CD4-positive, alpha-beta T cell treated with Interferon gamma for 1 hour (primary cell): ENCODE results near the gene AFDN.
"Not testable (repeated sequence)": the region's sequence is repeated elsewhere in the genome, so short reads cannot be mapped to it uniquely, and the experiment has no call there.

Experiments
- DNase-seq: peaks from one replicate; pipeline ENCODE4 v3.0.0-alpha.2; 2020

AFDN gene

GRCh38 chr6:167956983-167957492 is 130.3 kb downstream of the AFDN start:
- DNase-seq: no peak

GRCh38 chr6:167957626-167958025 is 130.9 kb downstream of the AFDN start:
- DNase-seq: no peak

GRCh38 chr6:167960579-167960978 is 133.9 kb downstream of the AFDN start:
- DNase-seq: no peak

GRCh38 chr6:167962711-167963110 is 136.0 kb downstream of the AFDN start:
- DNase-seq: no peak

- no peak for DNase-seq
Observed at GRCh38 chr6:167963589-167964057, 136.9 kb downstream of the AFDN start.

- DNase-seq: no peak
Observed at GRCh38 chr6:167965592-167966539, 139.2 kb downstream of the AFDN start.

- no peak for DNase-seq
Observed at GRCh38 chr6:167966540-167966905, 139.8 kb downstream of the AFDN start.

- no peak for DNase-seq
Observed at GRCh38 chr6:167968091-167968490, 141.4 kb downstream of the AFDN start.

GRCh38 chr6:167970230-167970629 is 143.5 kb downstream of the AFDN start:
- DNase-seq: no peak

GRCh38 chr6:167972193-167972592 is 145.5 kb downstream of the AFDN start:
- no peak for DNase-seq

- no peak for DNase-seq
Observed at GRCh38 chr6:167973148-167973885, 146.6 kb downstream of the AFDN start.

GRCh38 chr6:167974640-167975344 is 148.1 kb downstream of the AFDN start:
- no peak for DNase-seq

- no peak for DNase-seq
Observed at GRCh38 chr6:167975458-167975857, 148.7 kb downstream of the AFDN start.

- not testable (repeated sequence) for DNase-seq
Observed at GRCh38 chr6:167976116-167976657, 149.5 kb downstream of the AFDN start.

GRCh38 chr6:167976708-167977107 is 150.0 kb downstream of the AFDN start:
- DNase-seq: no peak

GRCh38 chr6:167977717-167978467 is 151.2 kb downstream of the AFDN start:
- DNase-seq: no peak

- no peak for DNase-seq
Observed at GRCh38 chr6:167978607-167979006, 151.9 kb downstream of the AFDN start.

GRCh38 chr6:167979436-167980139 is 152.9 kb downstream of the AFDN start:
- no peak for DNase-seq

- DNase-seq: no peak
Observed at GRCh38 chr6:167980911-167981580, 154.3 kb downstream of the AFDN start.

- DNase-seq: no peak
Observed at GRCh38 chr6:167981916-167982462, 155.3 kb downstream of the AFDN start.
